ENCODE results near the gene ARHGAP24.

The ARHGAP24 gene

DNA sequence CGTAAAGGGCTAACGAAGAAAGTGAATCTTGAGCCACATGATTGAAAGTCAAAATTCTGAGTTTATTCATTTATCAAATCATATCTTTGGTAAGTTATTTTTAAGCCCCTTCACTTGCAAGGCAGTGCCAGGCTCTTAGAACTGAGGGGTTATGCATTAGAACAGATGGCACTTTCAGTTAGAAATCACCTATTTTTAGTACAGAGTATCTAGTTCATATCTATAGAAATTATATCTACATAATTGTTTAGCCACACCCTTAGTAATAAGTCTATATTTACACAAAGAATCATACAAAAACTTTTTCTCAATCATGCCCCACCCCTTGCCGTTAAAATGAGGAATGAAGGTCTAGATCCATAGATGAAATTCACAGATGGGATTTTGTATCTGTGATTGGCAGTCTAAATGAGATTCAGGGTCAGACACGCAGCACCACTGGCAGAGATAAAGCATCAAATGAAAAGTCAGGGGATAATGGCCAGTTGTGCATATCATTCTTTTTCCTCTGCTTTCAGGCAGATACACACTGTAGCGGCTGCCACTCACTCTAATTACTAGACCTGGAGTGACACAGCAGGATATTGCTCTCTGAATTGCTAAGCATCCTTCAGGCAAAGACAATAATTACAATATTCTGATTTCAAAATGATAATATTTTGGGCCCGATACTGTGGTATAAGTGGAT, 444.4 kb downstream of the ARHGAP24 start:
- Histone ChIP-seq H3K4me3 (ENCODE audit: low read depth in 1 of 2, low read length in 1 of 2) (no peak overlapping the region), H3K4me1 (ENCODE audit: control insufficient read depth in 1 of 2, insufficient read depth in 1 of 2, low read depth in 1 of 2, low read length in 1 of 2) (no peaks in the 10 kb centered on the region), H3K27ac (no peak overlapping the region), H3K36me3 (no peaks in the 10 kb centered on the region), H3K27me3 (no peaks in the 10 kb centered on the region), H3K9me3 (no peaks in the 10 kb centered on the region)
- TF ChIP-seq, protein P1, sequence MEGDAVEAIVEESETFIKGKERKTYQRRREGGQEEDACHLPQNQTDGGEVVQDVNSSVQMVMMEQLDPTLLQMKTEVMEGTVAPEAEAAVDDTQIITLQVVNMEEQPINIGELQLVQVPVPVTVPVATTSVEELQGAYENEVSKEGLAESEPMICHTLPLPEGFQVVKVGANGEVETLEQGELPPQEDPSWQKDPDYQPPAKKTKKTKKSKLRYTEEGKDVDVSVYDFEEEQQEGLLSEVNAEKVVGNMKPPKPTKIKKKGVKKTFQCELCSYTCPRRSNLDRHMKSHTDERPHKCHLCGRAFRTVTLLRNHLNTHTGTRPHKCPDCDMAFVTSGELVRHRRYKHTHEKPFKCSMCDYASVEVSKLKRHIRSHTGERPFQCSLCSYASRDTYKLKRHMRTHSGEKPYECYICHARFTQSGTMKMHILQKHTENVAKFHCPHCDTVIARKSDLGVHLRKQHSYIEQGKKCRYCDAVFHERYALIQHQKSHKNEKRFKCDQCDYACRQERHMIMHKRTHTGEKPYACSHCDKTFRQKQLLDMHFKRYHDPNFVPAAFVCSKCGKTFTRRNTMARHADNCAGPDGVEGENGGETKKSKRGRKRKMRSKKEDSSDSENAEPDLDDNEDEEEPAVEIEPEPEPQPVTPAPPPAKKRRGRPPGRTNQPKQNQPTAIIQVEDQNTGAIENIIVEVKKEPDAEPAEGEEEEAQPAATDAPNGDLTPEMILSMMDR (IDR thresholded peaks at IDR 0.05): no peak

DNA sequence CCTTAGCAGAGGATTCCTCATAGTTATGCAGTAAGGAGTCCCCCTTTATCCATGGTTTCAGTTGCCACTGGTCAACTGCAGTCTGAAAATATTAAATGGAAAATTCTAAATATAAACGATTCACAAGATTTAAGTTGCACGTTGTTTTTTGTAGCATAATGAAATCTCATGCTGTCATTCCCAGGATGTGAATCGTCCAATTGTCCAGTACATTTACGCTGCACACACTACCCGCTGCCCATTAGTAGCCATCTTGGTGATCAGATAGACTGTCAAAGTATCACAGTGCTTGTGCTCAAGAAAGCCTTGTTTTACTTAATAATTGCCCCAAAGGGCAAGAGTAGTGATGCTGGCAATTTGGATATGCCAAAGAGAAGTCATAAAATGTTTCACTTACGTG, 450.1 kb downstream of the ARHGAP24 start:
- no peaks in the 10 kb centered on the region for H3K4me1 ChIP-seq (ENCODE audit: control insufficient read depth in 1 of 2, insufficient read depth in 1 of 2, low read depth in 1 of 2, low read length in 1 of 2)
- H3K27ac ChIP-seq: no peak overlapping the region
- TF ChIP-seq, protein P1 (IDR thresholded peaks at IDR 0.05): no peak
- H3K27me3 ChIP-seq: no peaks in the 10 kb centered on the region
- peaks cover 6% of the 10 kb centered on the region for H3K36me3 ChIP-seq
- no peak overlapping the region for H3K4me3 ChIP-seq (ENCODE audit: low read depth in 1 of 2, low read length in 1 of 2)
- H3K9me3 ChIP-seq: no peaks in the 10 kb centered on the region

DNA sequence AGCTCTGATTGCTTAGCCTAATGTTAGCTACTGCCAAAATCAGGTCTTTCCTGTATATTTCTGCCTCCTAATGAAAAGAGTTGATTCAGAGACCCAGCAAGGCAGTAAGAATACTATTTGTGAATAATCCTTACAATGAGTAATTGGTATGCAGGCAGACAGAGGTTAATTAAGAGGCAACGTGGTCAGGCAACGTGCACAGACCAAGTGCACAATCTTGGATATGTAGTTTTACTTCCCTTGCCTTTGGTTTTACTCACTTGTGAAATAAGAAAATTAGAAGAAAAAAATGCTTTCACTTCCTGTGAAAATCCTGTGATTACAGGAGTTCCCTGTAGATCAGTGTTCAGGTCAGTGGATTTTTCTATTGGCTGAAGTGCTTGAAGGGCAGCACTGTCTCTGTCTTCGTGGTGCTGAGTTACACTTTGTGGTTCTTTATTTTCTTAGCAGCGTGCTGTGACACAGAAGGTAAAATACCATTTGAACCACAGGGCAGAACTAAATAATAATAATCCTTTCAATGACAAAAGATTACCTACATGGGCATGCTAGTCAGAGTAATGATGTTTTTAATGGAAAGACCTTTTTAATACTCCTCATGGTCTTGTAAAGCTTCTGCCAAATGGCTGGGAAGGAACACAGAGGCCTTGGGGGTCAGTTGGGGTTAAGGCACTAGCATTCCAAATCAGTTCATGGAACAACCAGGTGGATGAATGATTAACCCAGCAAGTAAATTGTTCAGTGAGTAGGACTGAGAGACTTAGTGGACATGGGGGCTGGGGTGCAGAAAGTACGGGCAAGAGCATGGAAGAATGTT, 454.0 kb downstream of the ARHGAP24 start:
- no peak overlapping the region for H3K27ac ChIP-seq
- H3K4me1 ChIP-seq (ENCODE audit: control insufficient read depth in 1 of 2, insufficient read depth in 1 of 2, low read depth in 1 of 2, low read length in 1 of 2): peaks cover 15 to 20% of the 10 kb centered on the region in 2 experiments
- TF ChIP-seq, protein P1 (IDR thresholded peaks at IDR 0.05): no peak
- no peaks in the 10 kb centered on the region for H3K27me3 ChIP-seq
- peaks cover 6% of the 10 kb centered on the region for H3K36me3 ChIP-seq
- H3K4me3 ChIP-seq (ENCODE audit: low read depth in 1 of 2, low read length in 1 of 2): no peak overlapping the region
- H3K9me3 ChIP-seq: no peaks in the 10 kb centered on the region

DNA sequence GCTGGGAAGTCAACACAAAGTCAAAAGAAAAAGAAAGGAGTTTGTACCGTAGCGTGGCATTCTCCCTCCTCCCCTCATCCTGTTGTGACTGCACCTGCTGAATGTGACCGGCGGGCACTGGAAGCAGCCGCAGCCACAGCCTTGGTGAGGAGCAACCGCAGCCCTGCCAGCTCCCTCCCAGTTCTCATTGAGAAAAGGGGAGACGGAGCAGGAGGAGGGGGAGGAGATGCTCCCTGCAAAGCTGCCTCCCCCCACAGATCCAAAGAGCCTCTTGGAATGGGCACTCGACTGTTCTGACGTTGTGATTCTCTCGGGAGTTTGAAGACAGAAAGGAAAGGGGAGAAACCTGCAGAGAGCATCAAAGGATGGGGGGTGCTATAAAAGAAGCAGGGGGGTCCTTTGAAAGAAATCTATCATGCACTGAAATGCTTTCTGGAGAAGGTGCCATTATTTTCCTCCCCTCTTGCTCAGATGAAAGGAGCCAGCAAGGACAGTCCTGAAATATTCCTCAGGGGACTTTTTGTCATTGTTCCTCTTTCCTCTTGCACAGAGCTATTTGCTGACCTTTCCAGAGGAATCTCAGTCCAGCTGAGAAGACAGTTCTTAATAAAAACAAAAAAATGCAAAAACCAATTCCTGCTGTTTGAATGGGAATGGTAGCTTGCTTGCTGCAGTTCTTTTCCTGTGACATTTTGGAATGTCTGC, 455.2 kb downstream of the ARHGAP24 start:
- TF ChIP-seq, protein P1 (IDR thresholded peaks at IDR 0.05): no peak
- Histone ChIP-seq H3K4me1 (ENCODE audit: control insufficient read depth in 1 of 2, insufficient read depth in 1 of 2, low read depth in 1 of 2, low read length in 1 of 2) (peaks cover 15 to 20% of the 10 kb centered on the region in 2 experiments), H3K27ac (no peak overlapping the region), H3K36me3 (peaks cover 1% of the 10 kb centered on the region), H3K9me3 (no peaks in the 10 kb centered on the region), H3K27me3 (no peaks in the 10 kb centered on the region), H3K4me3 (ENCODE audit: low read depth in 1 of 2, low read length in 1 of 2) (no peak overlapping the region)

DNA sequence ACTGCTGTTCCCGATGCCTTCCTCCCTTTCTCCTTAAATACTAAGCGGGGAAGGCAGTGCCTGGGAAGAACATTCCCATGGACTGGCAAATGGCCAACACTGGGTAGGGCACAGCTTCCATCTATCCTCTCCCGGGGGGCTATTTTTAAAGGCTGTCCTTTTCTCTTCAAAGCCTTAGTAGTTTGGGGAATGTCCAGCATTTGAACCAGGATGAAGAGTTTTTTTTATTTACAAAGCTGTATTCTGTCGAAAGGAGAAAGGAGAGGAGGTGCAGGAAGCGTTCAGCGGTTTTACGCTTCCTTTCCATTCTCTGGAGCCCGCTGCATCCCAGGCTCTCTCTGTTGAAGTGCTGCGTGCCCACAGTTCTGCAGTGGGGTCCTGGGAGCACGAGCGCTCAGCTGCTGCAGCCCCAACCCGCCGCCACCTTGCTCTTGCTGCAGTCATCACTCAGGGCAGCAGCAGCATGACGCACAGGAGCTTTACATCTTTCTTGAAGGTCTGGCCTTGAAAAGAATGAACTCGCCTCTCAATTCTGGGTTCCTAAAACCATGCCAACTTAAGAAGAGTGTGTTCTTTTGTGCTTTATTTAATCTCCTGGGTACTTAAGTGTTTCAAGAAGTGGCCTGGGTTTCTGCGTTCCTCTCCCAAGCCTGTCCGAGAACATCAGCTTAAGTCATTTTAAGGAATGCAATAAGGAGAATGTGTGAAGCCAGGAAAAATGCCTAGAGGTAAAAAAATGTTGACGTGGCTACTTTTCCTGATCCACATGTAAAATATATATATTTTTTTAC, 457.7 kb downstream of the ARHGAP24 start:
- Histone ChIP-seq H3K27me3 (no peaks in the 10 kb centered on the region), H3K4me1 (ENCODE audit: control insufficient read depth in 1 of 2, insufficient read depth in 1 of 2, low read depth in 1 of 2, low read length in 1 of 2) (peaks cover 15 to 20% of the 10 kb centered on the region in 2 experiments), H3K36me3 (no peaks in the 10 kb centered on the region), H3K27ac (no peak overlapping the region), H3K4me3 (ENCODE audit: low read depth in 1 of 2, low read length in 1 of 2) (no peak overlapping the region), H3K9me3 (no peaks in the 10 kb centered on the region)
- TF ChIP-seq, protein P1 (IDR thresholded peaks at IDR 0.05): no peak

Measured in neutrophil (primary cell).